GM23338 (cell line): Measurements from ENCODE around the gene MRPS7. TPM values are rescaled to one million over a fixed set of nuclear protein-coding genes. Genes with fewer than 3 reads are reported as not detected.

ENCODE experiments used
- ATAC-seq: fragments of 200-7000 bp; cut with Tn5 transposase; 3 replicates; pipeline ENCODE4 v1.9.1; 2020
- DNase-seq: peaks from one replicate; pipeline ENCODE4 v3.0.0-alpha.2; 2015; ENCODE audit warnings: low spot score
- H2AFZ ChIP-seq: fragments of 200-600 bp; sonication (generic); 2 replicates; pipeline ENCODE4 v1.8.0; 2016; ENCODE audit warnings: antibody characterized with exemption, mild to moderate bottlenecking, moderate library complexity
- H3F3A ChIP-seq: fragments of 200-600 bp; sonication (generic); replicated peaks from 2 replicates; pipeline ENCODE4 v1.8.0; 2017; ENCODE audit warnings: antibody characterized with exemption, mixed run types, low read depth
- H3K27ac ChIP-seq: fragments of 200-600 bp; sonication (generic); 2 replicates; pipeline ENCODE4 v1.6.1; 2016; ENCODE audit warnings: low read depth
- H3K27me3 ChIP-seq: fragments of 200-600 bp; sonication (generic); 2 replicates; pipeline ENCODE4 v1.8.0; 2016; ENCODE audit warnings: mild to moderate bottlenecking, mixed run types, moderate library complexity; ENCODE audit not compliant: insufficient read depth
- H3K36me3 ChIP-seq: fragments of 200-600 bp; sonication (generic); 2 replicates; pipeline ENCODE4 v1.8.0; 2016; ENCODE audit warnings: mild to moderate bottlenecking; ENCODE audit not compliant: insufficient read depth
- H3K4me1 ChIP-seq: fragments of 200-600 bp; sonication (generic); 2 replicates; pipeline ENCODE4 v1.8.0; 2016; ENCODE audit warnings: mild to moderate bottlenecking, moderate library complexity; ENCODE audit not compliant: insufficient read depth
- H3K4me2 ChIP-seq: fragments of 200-600 bp; sonication (generic); 2 replicates; pipeline ENCODE4 v1.7.1; 2017; ENCODE audit warnings: mixed run types
- H3K4me3 ChIP-seq: fragments of 200-600 bp; sonication (generic); 2 replicates; pipeline ENCODE4 v1.6.1; 2016; ENCODE audit warnings: mixed run types
- H3K79me2 ChIP-seq: fragments of 200-600 bp; sonication (generic); replicated peaks from 2 replicates; pipeline ENCODE4 v1.8.0; 2017; ENCODE audit warnings: mild to moderate bottlenecking; ENCODE audit not compliant: insufficient read depth
- H3K9me2 ChIP-seq: fragments of 200-600 bp; sonication (generic); 2 replicates; pipeline ENCODE4 v1.8.0; 2017; ENCODE audit not compliant: insufficient read depth
- H4K20me1 ChIP-seq: fragments of 200-600 bp; sonication (generic); replicated peaks from 2 replicates; pipeline ENCODE4 v1.8.0; 2017; ENCODE audit warnings: mild to moderate bottlenecking; ENCODE audit not compliant: insufficient read depth
- H3K27ac Mint-ChIP-seq: 2 replicates; pipeline ENCODE4 v1.8.0; 2020; ENCODE audit warnings: inconsistent platforms, mild to moderate bottlenecking, moderate library complexity, mixed read lengths
- H3K27me3 Mint-ChIP-seq: 3 replicates; pipeline ENCODE4 v1.8.0; 2022; ENCODE audit warnings: low read depth, mild to moderate bottlenecking, moderate library complexity, mixed read lengths, inconsistent platforms; ENCODE audit not compliant: insufficient read depth, poor library complexity
- H3K36me3 Mint-ChIP-seq: 3 replicates; pipeline ENCODE4 v1.8.0; 2021; ENCODE audit warnings: low read depth, mild to moderate bottlenecking, inconsistent platforms, moderate library complexity, mixed read lengths
- H3K4me1 Mint-ChIP-seq: 3 replicates; pipeline ENCODE4 v1.8.0; 2020; ENCODE audit warnings: mild to moderate bottlenecking, inconsistent platforms, mixed read lengths
- H3K4me3 Mint-ChIP-seq: 3 replicates; pipeline ENCODE4 v1.8.0; 2021; ENCODE audit warnings: moderate library complexity, mild to moderate bottlenecking, inconsistent platforms, mixed read lengths
- H3K9me3 Mint-ChIP-seq: 3 replicates; pipeline ENCODE4 v1.8.0; 2020; ENCODE audit warnings: moderate library complexity, mild to moderate bottlenecking, inconsistent platforms, mixed read lengths
- CREB1 ChIP-seq: fragments of 250-450 bp; sonication (Bioruptor Pico); IDR thresholded peaks from 2 replicates; pipeline ENCODE4 v1.5.0; 2020; ENCODE audit warnings: low read depth, mild to moderate bottlenecking, moderate library complexity
- CTCF ChIP-seq, 2 experiments: fragments of 200-600 bp in 1 of 2; sonication (generic) in 1 of 2; conservative IDR thresholded peaks; 2 replicates each; pipeline versions ENCODE4 v1.5.1 to v1.6.1; 2016 to 2017; ENCODE audit warnings: antibody characterized with exemption in 2 of 2, low read depth in 2 of 2, mild to moderate bottlenecking in 2 of 2, moderate library complexity in 1 of 2
- EZH2phosphoT487 ChIP-seq: fragments of 200-600 bp; sonication (generic); IDR thresholded peaks from one replicate; pipeline ENCODE4 v1.8.1; 2018; ENCODE audit warnings: antibody characterized with exemption; ENCODE audit not compliant: unreplicated experiment
- JUNB ChIP-seq: IDR thresholded peaks from one replicate; pipeline ENCODE4 v1.6.1; 2016; ENCODE audit warnings: antibody characterized with exemption; ENCODE audit not compliant: unreplicated experiment
- NANOG ChIP-seq: IDR thresholded peaks from 2 replicates; pipeline ENCODE4 v1.6.1; 2016; ENCODE audit warnings: antibody characterized with exemption, borderline replicate concordance
- POLR2AphosphoS5 ChIP-seq: IDR thresholded peaks from 2 replicates; pipeline ENCODE4 v1.6.1; 2016; ENCODE audit warnings: antibody characterized with exemption, low read depth
- REST ChIP-seq: IDR thresholded peaks from one replicate; pipeline ENCODE4 v1.6.1; 2018; ENCODE audit warnings: antibody characterized with exemption; ENCODE audit not compliant: unreplicated experiment
- STAT1 ChIP-seq: IDR thresholded peaks from one replicate; pipeline ENCODE4 v1.6.1; 2016; ENCODE audit warnings: antibody characterized with exemption; ENCODE audit not compliant: unreplicated experiment
- ZNF114 ChIP-seq: fragments of 250-450 bp; sonication (Bioruptor Pico); IDR thresholded peaks from 2 replicates; pipeline ENCODE4 v1.5.0; 2020; ENCODE audit warnings: mild to moderate bottlenecking, moderate library complexity
- ZNF331 ChIP-seq: fragments of 250-450 bp; sonication (Bioruptor Pico); IDR thresholded peaks from 2 replicates; pipeline ENCODE4 v1.5.0; 2020; ENCODE audit warnings: low read depth, mild to moderate bottlenecking, moderate library complexity
- ZNF462 ChIP-seq: fragments of 250-450 bp; sonication (Bioruptor Pico); IDR thresholded peaks from 2 replicates; pipeline ENCODE4 v1.5.0; 2020; ENCODE audit warnings: mild to moderate bottlenecking, moderate library complexity
- polyA plus RNA-seq: library from polyadenylated mRNA; unstranded; fragments of >200 nt; fragmentation: Nextera tagmentation; extraction: Ambion mirVana; gene quantifications from 2 replicates; pipeline ENCODE4 v1.2.1, GENCODE V29; 2016
- total RNA-seq: library from RNA; depleted of rRNA; stranded (reverse); fragments of >200 nt; shearing (Covaris generic); gene quantifications from 2 replicates; pipeline ENCODE4 v1.2.3, GENCODE V29; 2014
- TF ChIP-seq, protein P1 (sequence below): IDR thresholded peaks from 2 replicates; pipeline ENCODE4 v1.6.1; 2016; ENCODE audit warnings: antibody characterized with exemption

The MRPS7 gene
- total and polyA plus RNA-seq, 2 experiments from 2014 or later, result 60.6 to 114 TPM

GRCh38 chr17:75249564-75249963 lies 12.1 kb upstream of the MRPS7 start (continued):
- TF ChIP-seq, protein P1, sequence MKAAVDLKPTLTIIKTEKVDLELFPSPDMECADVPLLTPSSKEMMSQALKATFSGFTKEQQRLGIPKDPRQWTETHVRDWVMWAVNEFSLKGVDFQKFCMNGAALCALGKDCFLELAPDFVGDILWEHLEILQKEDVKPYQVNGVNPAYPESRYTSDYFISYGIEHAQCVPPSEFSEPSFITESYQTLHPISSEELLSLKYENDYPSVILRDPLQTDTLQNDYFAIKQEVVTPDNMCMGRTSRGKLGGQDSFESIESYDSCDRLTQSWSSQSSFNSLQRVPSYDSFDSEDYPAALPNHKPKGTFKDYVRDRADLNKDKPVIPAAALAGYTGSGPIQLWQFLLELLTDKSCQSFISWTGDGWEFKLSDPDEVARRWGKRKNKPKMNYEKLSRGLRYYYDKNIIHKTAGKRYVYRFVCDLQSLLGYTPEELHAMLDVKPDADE, result no peak
- TF ChIP-seq CREB1 (CRISPR knock-in tag) (no peak), NANOG (no peak), EZH2phosphoT487 (no peak), POLR2AphosphoS5 (no peak)

- Histone ChIP-seq H2AFZ (no peak overlapping the region), H3K4me1 (peaks cover 20% of the 10 kb centered on the region), H3K4me2 (no peak overlapping the region; the same call in 1 of the 2 replicates), H3K79me2 (peaks cover 71% of the 10 kb centered on the region), H3F3A (peaks cover 18% of the 10 kb centered on the region; the same call in 1 of the 2 replicates), H3K4me3 (no peak overlapping the region), H3K9me2 (no peaks in the 10 kb centered on the region), H3K27ac (peak overlapping the region; percentile 35; the same call in 1 of the 2 replicates), H3K27me3 (no peaks in the 10 kb centered on the region), H4K20me1 (no peaks in the 10 kb centered on the region; the same call in 1 of the 2 replicates), H3K36me3 (peaks cover 5% of the 10 kb centered on the region; the same call in 1 of the 2 replicates)
- Mint-ChIP-seq H3K4me3 (no peak overlapping the region), H3K4me1 (peaks cover 45% of the 10 kb centered on the region), H3K36me3 (peaks cover 15% of the 10 kb centered on the region), H3K9me3 (no peaks in the 10 kb centered on the region; the same call in 2 of the 3 replicates), H3K27me3 (peaks cover 7% of the 10 kb centered on the region), H3K27ac (peak overlapping the region; percentile 6)
- ATAC-seq, result peak; percentile 36
- DNase-seq, result no peak
- TF ChIP-seq REST, result no peak
- no peak for TF ChIP-seq ZNF462 (CRISPR knock-in tag)
- TF ChIP-seq CTCF (conservative IDR thresholded peaks at IDR 0.05; ENCODE audit: low read depth in 2 of 2), result no peak
- no peak for TF ChIP-seq ZNF331 (CRISPR knock-in tag)
- TF ChIP-seq CREB1 (CRISPR knock-in tag), result no peak
- TF ChIP-seq JUNB, result no peak
- no peak for TF ChIP-seq ZNF114 (CRISPR knock-in tag)
- TF ChIP-seq STAT1, result no peak
- no peak for TF ChIP-seq NANOG
These were observed 11.6 kb upstream of the MRPS7 start for GRCh38 chr17:75250009-75250471.
